ENCODE results near the gene HOXD3. TPM values are rescaled to one million over a fixed set of nuclear protein-coding genes. Genes with fewer than 3 reads are reported as not detected.

The HOXD3 gene
- total and polyA plus RNA-seq, 7 experiments from 2014 or later, result not detected

DNA sequence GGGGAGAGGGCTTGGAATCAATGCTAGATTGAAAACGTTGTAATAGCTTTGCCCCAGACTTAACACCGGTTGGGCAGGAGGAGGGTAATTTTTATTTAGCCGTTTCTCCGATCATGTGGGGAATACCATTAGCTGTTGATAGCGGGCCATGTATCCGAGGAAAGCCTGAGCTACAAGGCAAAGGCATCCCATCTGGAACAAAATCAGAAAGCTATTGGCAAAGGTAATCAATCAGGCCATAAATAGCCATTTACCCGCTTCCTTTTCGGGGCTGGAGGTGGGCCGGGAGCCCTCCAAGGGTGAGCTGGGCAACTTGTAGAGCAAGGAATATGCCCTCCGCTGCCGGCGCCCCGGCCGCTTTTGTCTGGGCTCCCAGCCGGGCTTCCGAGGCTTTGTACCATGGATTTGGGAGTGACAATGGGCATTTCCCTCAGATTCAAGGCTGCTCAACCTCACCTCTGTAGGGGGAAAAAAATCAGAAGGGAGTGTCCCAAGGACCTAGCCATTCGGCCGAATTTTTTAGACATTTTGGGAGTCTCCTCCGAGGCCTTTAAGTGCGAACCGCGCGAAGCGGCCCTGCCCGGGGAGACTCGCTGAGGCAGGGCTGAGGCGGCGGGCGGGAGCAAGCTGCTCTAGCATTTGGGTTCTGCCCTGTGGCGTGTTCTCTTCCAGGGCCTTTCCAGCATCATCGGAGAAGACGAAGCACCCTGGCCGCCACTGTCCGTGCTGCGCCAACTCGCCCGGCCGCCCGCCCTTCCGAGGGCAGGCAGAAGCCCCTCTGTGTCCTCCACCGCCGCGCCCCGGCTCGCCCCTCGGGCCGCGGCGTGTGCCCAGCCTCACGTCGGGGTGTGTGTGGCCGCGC, 35.7 kb upstream of the HOXD3 start:
- peaks cover 77 to 89% (median 80%) of the 10 kb centered on the region in 5 donors for H3K27me3 Mint-ChIP-seq
- CTCF ChIA-PET, result interaction anchor here (1.2 kb wide), 1 partner anchor 11 kb away, joined by 3 read pairs; no protein-coding TSS in a partner anchor
- Histone ChIP-seq H3K4me1 (ENCODE audit: control insufficient read depth in 2 of 2, insufficient read depth in 2 of 2, low read length in 2 of 2) (peaks cover 0 to 15% of the 10 kb centered on the region in 2 donors), H3K36me3 (ENCODE audit: control insufficient read depth in 2 of 3, insufficient read depth in 3 of 3, low read length in 3 of 3) (no peaks in the 10 kb centered on the region), H3K9me3 (ENCODE audit: control insufficient read depth in 2 of 3, low read length in 3 of 3) (no peaks in the 10 kb centered on the region), H3K4me3 (ENCODE audit: low read length) (no peak overlapping the region), H3K27ac (ENCODE audit: low read depth, low read length) (no peak overlapping the region), H3K27me3 (ENCODE audit: control insufficient read depth in 2 of 2, insufficient read depth in 2 of 2, low read length in 2 of 2) (peaks cover 15 to 88% of the 10 kb centered on the region in 2 donors)
- peaks cover 0 to 25% (median 14%) of the 10 kb centered on the region in 7 donors for H3K4me1 Mint-ChIP-seq
- DNase-seq (peak in 1 of 9 donors; percentile 21), ATAC-seq (no peak)
- intact Hi-C loops (cut with micrococcal nuclease), result loop anchor here (10.0 kb wide), 3 partner anchors 1213 to 1787 kb away; partner anchors contain the start of gene SP9 (in 1 of the 2)
- peak overlapping the region in 5 of 9 donors; percentile 11 to 63 (median 34) for H3K27ac Mint-ChIP-seq
- peaks cover 0 to 11% (median 2%) of the 10 kb centered on the region in 5 donors for H3K36me3 Mint-ChIP-seq
- peak overlapping the region in 8 of 10 donors; percentile 1 to 68 (median 35) for H3K4me3 Mint-ChIP-seq
- peaks cover 2 to 30% (median 6%) of the 10 kb centered on the region in 11 donors for H3K9me3 Mint-ChIP-seq
- POLR2A ChIA-PET, result no interaction called here

- no peak overlapping the region for H3K27ac ChIP-seq (ENCODE audit: low read depth, low read length)
- Mint-ChIP-seq H3K27ac (peak overlapping the region in 1 of 9 donors; percentile 52), H3K4me1 (peaks cover 0 to 29% (median 15%) of the 10 kb centered on the region in 7 donors), H3K27me3 (peaks cover 77 to 88% (median 80%) of the 10 kb centered on the region in 5 donors), H3K36me3 (peaks cover 0 to 6% (median 2%) of the 10 kb centered on the region in 5 donors), H3K4me3 (peak overlapping the region in 9 of 10 donors; percentile 60 to 85 (median 76)), H3K9me3 (peaks cover 0 to 22% (median 6%) of the 10 kb centered on the region in 11 donors)
- intact Hi-C loops (cut with micrococcal nuclease), result loop anchor here (10.0 kb wide), 3 partner anchors 1213 to 1787 kb away; partner anchors contain the start of gene SP9 (in 1 of the 2)
- H3K4me3 ChIP-seq (ENCODE audit: low read length), result peak overlapping the region; percentile 33
- DNase-seq, result no peak
- H3K27me3 ChIP-seq (ENCODE audit: control insufficient read depth in 2 of 2, insufficient read depth in 2 of 2, low read length in 2 of 2), result peaks cover 21 to 84% of the 10 kb centered on the region in 2 donors
- H3K36me3 ChIP-seq (ENCODE audit: control insufficient read depth in 2 of 3, insufficient read depth in 3 of 3, low read length in 3 of 3), result no peaks in the 10 kb centered on the region
- ChIA-PET CTCF (interaction anchor here (1.2 kb wide), 1 partner anchor 12 kb away, joined by 3 read pairs; no protein-coding TSS in a partner anchor), POLR2A (interaction anchor here (0.5 kb wide), 1 partner anchor 1009 kb away, joined by 4 read pairs; no protein-coding TSS in a partner anchor)
- no peaks in the 10 kb centered on the region for H3K9me3 ChIP-seq (ENCODE audit: control insufficient read depth in 2 of 3, low read length in 3 of 3)
- peaks cover 0 to 15% of the 10 kb centered on the region in 2 donors for H3K4me1 ChIP-seq (ENCODE audit: control insufficient read depth in 2 of 2, insufficient read depth in 2 of 2, low read length in 2 of 2)
- ATAC-seq, result peak; percentile 31
Measured at GRCh38 chr2:176122052-176122682, 34.9 kb upstream of the HOXD3 start.

- Mint-ChIP-seq H3K4me1 (peaks cover 3 to 32% (median 15%) of the 10 kb centered on the region in 7 donors), H3K36me3 (peaks cover 0 to 4% (median 2%) of the 10 kb centered on the region in 5 donors), H3K4me3 (peak within 1 kb of the TSS; percentile 26 to 85 (median 76)), H3K27me3 (peaks cover 77 to 90% (median 82%) of the 10 kb centered on the region in 5 donors), H3K9me3 (peaks cover 0 to 20% (median 6%) of the 10 kb centered on the region in 11 donors), H3K27ac (peak within 1 kb of the TSS in 2 of 9 donors; percentile 38 to 86)
- no peaks in the 10 kb centered on the region for H3K36me3 ChIP-seq (ENCODE audit: control insufficient read depth in 2 of 3, insufficient read depth in 3 of 3, low read length in 3 of 3)
- ChIA-PET POLR2A (interaction anchor here (0.5 kb wide), 1 partner anchor 1009 kb away, joined by 4 read pairs; no protein-coding TSS in a partner anchor), CTCF (no interaction called here)
- ATAC-seq (peak; percentile 35), DNase-seq (peak in 2 of 9 donors; percentile 39 to 43)
- H3K4me1 ChIP-seq (ENCODE audit: control insufficient read depth in 2 of 2, insufficient read depth in 2 of 2, low read length in 2 of 2), result peaks cover 0 to 15% of the 10 kb centered on the region in 2 donors
- H3K27me3 ChIP-seq (ENCODE audit: control insufficient read depth in 2 of 2, insufficient read depth in 2 of 2, low read length in 2 of 2), result peaks cover 27 to 81% of the 10 kb centered on the region in 2 donors
- peak within 1 kb of the TSS; percentile 33 for H3K4me3 ChIP-seq (ENCODE audit: low read length)
- no peaks in the 10 kb centered on the region for H3K9me3 ChIP-seq (ENCODE audit: control insufficient read depth in 2 of 3, low read length in 3 of 3)
- intact Hi-C loops (cut with micrococcal nuclease), result loop anchor here (1.0 to 10.0 kb wide), 4 partner anchors 8 to 1788 kb away; partner anchors contain the start of gene SP9 (in 1 of the 2)
- no peak within 1 kb of the TSS for H3K27ac ChIP-seq (ENCODE audit: low read depth, low read length)
Measured at GRCh38 chr2:176122683-176123410, 34.3 kb upstream of the HOXD3 start, which contains the start of gene HOXD9. TSS of gene HOXD9 (plus strand) at chr2:176122719. CDS start at chr2:176122769, 50 bp downstream.

DNA sequence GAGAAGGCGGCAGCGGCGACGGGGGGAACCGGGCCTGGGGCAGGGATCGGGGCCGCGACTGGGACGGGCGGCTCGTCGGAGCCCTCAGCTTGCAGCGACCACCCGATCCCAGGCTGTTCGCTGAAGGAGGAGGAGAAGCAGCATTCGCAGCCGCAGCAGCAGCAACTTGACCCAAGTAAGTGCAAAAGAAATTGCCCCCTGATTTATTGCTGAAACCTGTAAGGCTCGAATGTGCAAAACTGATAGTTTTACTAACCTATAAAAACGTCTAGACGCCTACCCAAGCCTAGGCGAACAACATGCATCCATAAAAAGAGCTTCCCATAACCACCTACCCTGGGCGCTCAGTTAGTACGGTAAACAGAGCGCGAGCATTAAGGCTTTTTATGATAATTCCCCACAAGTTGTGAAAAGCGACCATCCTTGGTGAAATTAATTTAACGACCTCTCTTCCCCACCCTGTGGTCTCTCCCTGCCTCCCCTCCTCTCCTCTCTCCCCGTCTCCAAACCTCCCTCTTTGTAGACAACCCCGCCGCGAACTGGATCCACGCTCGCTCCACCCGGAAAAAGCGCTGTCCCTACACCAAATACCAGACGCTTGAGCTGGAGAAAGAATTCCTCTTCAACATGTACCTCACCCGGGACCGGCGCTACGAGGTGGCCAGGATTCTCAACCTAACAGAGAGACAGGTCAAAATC, 33.5 kb upstream of the HOXD3 start:
- Mint-ChIP-seq H3K4me1 (peaks cover 8 to 39% (median 21%) of the 10 kb centered on the region in 7 donors), H3K27me3 (peaks cover 77 to 90% (median 82%) of the 10 kb centered on the region in 5 donors), H3K9me3 (peaks cover 0 to 19% (median 5%) of the 10 kb centered on the region in 11 donors), H3K4me3 (peak overlapping the region; percentile 26 to 75 (median 58)), H3K27ac (peak overlapping the region in 2 of 9 donors; percentile 43 to 86), H3K36me3 (peaks cover 0 to 4% (median 0%) of the 10 kb centered on the region in 5 donors)
- Histone ChIP-seq H3K27me3 (ENCODE audit: control insufficient read depth in 2 of 2, insufficient read depth in 2 of 2, low read length in 2 of 2) (peaks cover 34 to 81% of the 10 kb centered on the region in 2 donors), H3K36me3 (ENCODE audit: control insufficient read depth in 2 of 3, insufficient read depth in 3 of 3, low read length in 3 of 3) (no peaks in the 10 kb centered on the region), H3K4me1 (ENCODE audit: control insufficient read depth in 2 of 2, insufficient read depth in 2 of 2, low read length in 2 of 2) (peaks cover 0 to 15% of the 10 kb centered on the region in 2 donors), H3K27ac (ENCODE audit: low read depth, low read length) (no peak overlapping the region), H3K9me3 (ENCODE audit: control insufficient read depth in 2 of 3, low read length in 3 of 3) (no peaks in the 10 kb centered on the region), H3K4me3 (ENCODE audit: low read length) (no peak overlapping the region)
- ChIA-PET POLR2A (no interaction called here), CTCF (no interaction called here)
- no peak for DNase-seq
- intact Hi-C loops (cut with micrococcal nuclease), result loop anchor here (1.0 to 10.0 kb wide), 4 partner anchors 8 to 1789 kb away; partner anchors contain the start of gene SP9 (in 1 of the 2)
- no peak for ATAC-seq

DNA sequence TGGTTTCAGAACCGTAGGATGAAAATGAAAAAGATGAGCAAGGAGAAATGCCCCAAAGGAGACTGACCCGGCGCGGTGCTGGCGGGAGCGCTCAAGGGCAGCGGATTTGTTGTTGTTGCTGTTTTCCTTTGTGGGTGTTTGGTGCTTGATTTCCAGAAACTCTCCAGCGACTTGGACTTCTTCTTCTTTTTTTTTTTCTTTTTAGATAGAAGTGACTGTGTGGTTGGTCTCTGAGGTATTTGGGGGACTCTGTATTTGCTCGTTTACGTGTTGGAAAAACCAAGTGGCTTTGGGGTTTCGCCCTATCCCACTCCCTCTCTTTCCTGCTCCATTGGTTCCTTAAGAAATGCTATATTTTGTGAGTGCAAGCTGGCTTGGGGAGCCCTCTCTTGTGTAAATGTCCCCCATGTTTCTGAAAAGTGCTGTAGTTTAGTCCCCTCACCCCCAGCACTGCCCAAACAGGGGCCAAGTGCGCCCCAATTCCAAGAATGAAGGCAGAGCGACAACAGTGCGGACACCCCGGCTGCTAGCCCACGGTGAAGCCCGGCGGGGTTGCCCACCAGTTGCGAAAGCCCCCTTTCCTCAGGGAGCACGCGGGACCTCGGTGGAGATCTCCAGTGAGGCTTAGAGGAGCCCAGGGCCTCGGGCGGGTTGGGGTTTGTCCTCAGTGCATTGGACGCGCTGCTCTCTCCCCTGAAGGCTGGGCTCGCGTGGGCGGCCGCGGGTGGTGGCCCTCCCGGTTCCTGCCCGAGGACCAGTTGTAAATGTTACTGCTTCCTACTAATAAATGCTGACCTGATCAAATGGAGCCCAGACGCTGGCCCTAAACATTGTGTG, 32.8 kb upstream of the HOXD3 start:
- H3K4me3 Mint-ChIP-seq, result peak overlapping the region in 8 of 10 donors; percentile 26 to 75 (median 59)
- DNase-seq (no peak), ATAC-seq (no peak)
- CTCF ChIA-PET, result no interaction called here
- peak overlapping the region in 3 of 9 donors; percentile 43 to 86 (median 44) for H3K27ac Mint-ChIP-seq
- Histone ChIP-seq H3K9me3 (ENCODE audit: control insufficient read depth in 2 of 3, low read length in 3 of 3) (no peaks in the 10 kb centered on the region), H3K27me3 (ENCODE audit: control insufficient read depth in 2 of 2, insufficient read depth in 2 of 2, low read length in 2 of 2) (peaks cover 34 to 83% of the 10 kb centered on the region in 2 donors), H3K27ac (ENCODE audit: low read depth, low read length) (no peak overlapping the region), H3K4me1 (ENCODE audit: control insufficient read depth in 2 of 2, insufficient read depth in 2 of 2, low read length in 2 of 2) (peaks cover 0 to 15% of the 10 kb centered on the region in 2 donors), H3K36me3 (ENCODE audit: control insufficient read depth in 2 of 3, insufficient read depth in 3 of 3, low read length in 3 of 3) (no peaks in the 10 kb centered on the region), H3K4me3 (ENCODE audit: low read length) (no peak overlapping the region)
- H3K9me3 Mint-ChIP-seq, result peaks cover 0 to 15% (median 1%) of the 10 kb centered on the region in 11 donors
- no peaks in the 10 kb centered on the region for H3K36me3 Mint-ChIP-seq
- intact Hi-C loops (cut with micrococcal nuclease), result loop anchor here (10.0 kb wide), 3 partner anchors 1210 to 1790 kb away; partner anchors contain the start of gene SP9 (in 1 of the 2)
- POLR2A ChIA-PET, result no interaction called here
- peaks cover 8 to 42% (median 25%) of the 10 kb centered on the region in 7 donors for H3K4me1 Mint-ChIP-seq
- peaks cover 78 to 90% (median 81%) of the 10 kb centered on the region in 5 donors for H3K27me3 Mint-ChIP-seq
